Measurements from ENCODE around the gene CHST13.

DNA sequence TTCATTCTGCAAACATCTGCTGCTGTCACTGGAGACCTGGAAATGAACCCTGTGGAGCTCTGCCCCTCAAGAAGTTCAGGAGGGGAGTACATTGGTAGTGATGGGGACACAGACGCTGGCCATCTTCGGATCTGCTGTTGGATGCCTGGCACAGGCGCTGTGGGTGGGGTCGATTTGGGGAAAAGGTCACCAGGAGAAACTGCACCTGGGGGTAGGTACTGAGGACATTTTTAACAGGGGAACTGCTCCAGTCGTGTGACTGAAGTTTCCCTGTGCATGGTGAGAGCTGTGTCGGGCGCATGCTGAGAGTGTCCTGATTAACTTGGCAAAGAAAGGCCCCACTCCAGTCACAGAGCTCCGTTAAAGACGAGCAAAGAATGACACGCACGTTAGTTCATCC, 9.8 kb upstream of the CHST13 start:
- TF ChIP-seq POLR2AphosphoS5 (IDR thresholded peaks at IDR 0.05) = no peak
- TF ChIP-seq, protein P1, sequence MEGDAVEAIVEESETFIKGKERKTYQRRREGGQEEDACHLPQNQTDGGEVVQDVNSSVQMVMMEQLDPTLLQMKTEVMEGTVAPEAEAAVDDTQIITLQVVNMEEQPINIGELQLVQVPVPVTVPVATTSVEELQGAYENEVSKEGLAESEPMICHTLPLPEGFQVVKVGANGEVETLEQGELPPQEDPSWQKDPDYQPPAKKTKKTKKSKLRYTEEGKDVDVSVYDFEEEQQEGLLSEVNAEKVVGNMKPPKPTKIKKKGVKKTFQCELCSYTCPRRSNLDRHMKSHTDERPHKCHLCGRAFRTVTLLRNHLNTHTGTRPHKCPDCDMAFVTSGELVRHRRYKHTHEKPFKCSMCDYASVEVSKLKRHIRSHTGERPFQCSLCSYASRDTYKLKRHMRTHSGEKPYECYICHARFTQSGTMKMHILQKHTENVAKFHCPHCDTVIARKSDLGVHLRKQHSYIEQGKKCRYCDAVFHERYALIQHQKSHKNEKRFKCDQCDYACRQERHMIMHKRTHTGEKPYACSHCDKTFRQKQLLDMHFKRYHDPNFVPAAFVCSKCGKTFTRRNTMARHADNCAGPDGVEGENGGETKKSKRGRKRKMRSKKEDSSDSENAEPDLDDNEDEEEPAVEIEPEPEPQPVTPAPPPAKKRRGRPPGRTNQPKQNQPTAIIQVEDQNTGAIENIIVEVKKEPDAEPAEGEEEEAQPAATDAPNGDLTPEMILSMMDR (IDR thresholded peaks at IDR 0.05) = no peak
